Right renal cortex interstitium (tissue), 3 donors: ENCODE data around the gene POPDC2. TPM values are rescaled to one million over a fixed set of nuclear protein-coding genes. Genes with fewer than 3 reads are reported as not detected.
"Not testable (repeated sequence)": the region's sequence is repeated elsewhere in the genome, so short reads cannot be mapped to it uniquely, and the experiment has no call there.

Source experiments
- DNase-seq, 3 donors: peaks; one replicate each; pipeline ENCODE4 v3.0.0-alpha.2; 2013; ENCODE audit warnings: low read depth in 3 of 3, low spot score in 2 of 3
- polyA plus RNA-seq, 3 donors: library from polyadenylated mRNA; unstranded; fragments of 120-200 nt; gene quantifications; one replicate each; pipeline ENCODE4 v1.2.1, GENCODE V29; 2013; ENCODE audit not compliant: insufficient read length in 3 of 3

POPDC2 gene
- polyA plus RNA-seq = 1 to 10 TPM; 3.8 to 4.5 (median 4.5) TPM

- DNase-seq = no peak
Observed at GRCh38 chr3:119660474-119661440, at the start of gene POPDC2. TSS of gene POPDC2 (minus strand) at chr3:119660589. CDS start at chr3:119660423, 166 bp downstream.

- peak in 1 of 3 donors; percentile 13 for DNase-seq
Observed at GRCh38 chr3:119703820-119704531, 43.6 kb upstream of the POPDC2 start.

- DNase-seq = peak; percentile 79 to 88 (median 83)
Observed at GRCh38 chr3:119702530-119703527, 42.4 kb upstream of the POPDC2 start, which contains the start of gene CFAP91. TSS of gene CFAP91 (plus strand) at chr3:119703022. CDS start at chr3:119703099, 77 bp downstream.

- no peak for DNase-seq
Observed at GRCh38 chr3:119700920-119701734, 40.7 kb upstream of the POPDC2 start.

- DNase-seq = no peak
Observed at GRCh38 chr3:119700269-119700919, 40.0 kb upstream of the POPDC2 start.

GRCh38 chr3:119697394-119697793 is 37.0 kb upstream of the POPDC2 start:
- DNase-seq = no peak

GRCh38 chr3:119695480-119695879 is 35.1 kb upstream of the POPDC2 start:
- no peak for DNase-seq

GRCh38 chr3:119690043-119690656 is 29.8 kb upstream of the POPDC2 start:
- no peak for DNase-seq

- DNase-seq = no peak
Observed at GRCh38 chr3:119683421-119683820, 23.0 kb upstream of the POPDC2 start.

GRCh38 chr3:119681279-119681678 is 20.9 kb upstream of the POPDC2 start:
- peak in 1 of 3 donors; percentile 5 for DNase-seq

- no peak for DNase-seq
Observed at GRCh38 chr3:119679874-119680273, 19.5 kb upstream of the POPDC2 start.

GRCh38 chr3:119678209-119678608 is 17.8 kb upstream of the POPDC2 start:
- not testable (repeated sequence) for DNase-seq

- no peak for DNase-seq
Observed at GRCh38 chr3:119677641-119677934, 17.2 kb upstream of the POPDC2 start.

- DNase-seq = peak; percentile 92 to 94 (median 93)
Observed at GRCh38 chr3:119676771-119677640, 16.6 kb upstream of the POPDC2 start, which contains the start of gene COX17. TSS of gene COX17 (minus strand) at chr3:119677406. CDS start at chr3:119677310, 96 bp downstream.

GRCh38 chr3:119676020-119676419 is 15.6 kb upstream of the POPDC2 start:
- no peak for DNase-seq

GRCh38 chr3:119675188-119675874 is 14.9 kb upstream of the POPDC2 start:
- DNase-seq = no peak

GRCh38 chr3:119673875-119674274 is 13.5 kb upstream of the POPDC2 start:
- DNase-seq = no peak
